Measurements from ENCODE around the gene MBOAT2.
A peak's percentile ranks its signal among the peaks of the same experiment; 100 is the strongest.

MBOAT2 gene

GRCh38 chr2:8840475-8841091 is 162.9 kb downstream of the MBOAT2 start:
- TF ChIP-seq CTCF (IDR thresholded peaks at IDR 0.05; ENCODE audit: insufficient read depth, low read length): no peak
- no peak for TF ChIP-seq POLR2AphosphoS5 (IDR thresholded peaks at IDR 0.05; ENCODE audit: low read depth)
- no peak for TF ChIP-seq REST (IDR thresholded peaks at IDR 0.05; ENCODE audit: insufficient replicate concordance, low read depth)
- no peak for TF ChIP-seq GABPA (IDR thresholded peaks at IDR 0.05; ENCODE audit: low read depth)
- TF ChIP-seq SPI1 (IDR thresholded peaks at IDR 0.05; ENCODE audit: borderline replicate concordance, low read depth): no peak
- Histone ChIP-seq H3K4me3 (replicated peaks; ENCODE audit: insufficient read depth, low read length) (no peak overlapping the region), H3K27ac (replicated peaks) (no peak overlapping the region), H3K27me3 (ENCODE audit: insufficient read depth, poor library complexity, severe bottlenecking) (no peaks in the 10 kb centered on the region)
- no peak for DNase-seq (ENCODE audit: low read depth in 1 of 2, low spot score in 1 of 2)

GRCh38 chr2:8839189-8839965 is 164.1 kb downstream of the MBOAT2 start:
- TF ChIP-seq REST (IDR thresholded peaks at IDR 0.05; ENCODE audit: insufficient replicate concordance, low read depth) (no peak), SPI1 (IDR thresholded peaks at IDR 0.05; ENCODE audit: borderline replicate concordance, low read depth) (no peak), CTCF (IDR thresholded peaks at IDR 0.05; ENCODE audit: insufficient read depth, low read length) (no peak), GABPA (IDR thresholded peaks at IDR 0.05; ENCODE audit: low read depth) (no peak), POLR2AphosphoS5 (IDR thresholded peaks at IDR 0.05; ENCODE audit: low read depth) (no peak)
- H3K4me3 ChIP-seq (replicated peaks; ENCODE audit: insufficient read depth, low read length): no peak overlapping the region
- DNase-seq (ENCODE audit: low read depth in 1 of 2, low spot score in 1 of 2): no peak
- no peaks in the 10 kb centered on the region for H3K27me3 ChIP-seq (ENCODE audit: insufficient read depth, poor library complexity, severe bottlenecking)
- no peak overlapping the region for H3K27ac ChIP-seq (replicated peaks)

GRCh38 chr2:8837795-8838140 is 165.7 kb downstream of the MBOAT2 start:
- Histone ChIP-seq H3K4me3 (replicated peaks; ENCODE audit: insufficient read depth, low read length) (peak overlapping the region; percentile 6), H3K27me3 (ENCODE audit: insufficient read depth, poor library complexity, severe bottlenecking) (no peaks in the 10 kb centered on the region), H3K27ac (replicated peaks) (no peak overlapping the region)
- no peak for TF ChIP-seq GABPA (IDR thresholded peaks at IDR 0.05; ENCODE audit: low read depth)
- TF ChIP-seq CTCF (IDR thresholded peaks at IDR 0.05; ENCODE audit: insufficient read depth, low read length): no peak
- no peak for TF ChIP-seq REST (IDR thresholded peaks at IDR 0.05; ENCODE audit: insufficient replicate concordance, low read depth)
- no peak for TF ChIP-seq SPI1 (IDR thresholded peaks at IDR 0.05; ENCODE audit: borderline replicate concordance, low read depth)
- no peak for TF ChIP-seq POLR2AphosphoS5 (IDR thresholded peaks at IDR 0.05; ENCODE audit: low read depth)
- DNase-seq (ENCODE audit: low read depth in 1 of 2, low spot score in 1 of 2): no peak

All from HL-60 (cell line).